Tibial artery (tissue), 4 donors: ENCODE data around the gene SNIP1.

Experiments used
- DNase-seq, 2 donors: peaks; one replicate each; pipeline ENCODE4 v3.0.0-alpha.2; 2019
- H3K27ac ChIP-seq, 2 donors: fragments of 200-600 bp; sonication (generic) in 1 of 2; 1 replicate in 1 of 2; 2 replicates in 1 of 2; pipeline ENCODE4 v1.5.1; 2018 to 2019; ENCODE audit warnings: mild to moderate bottlenecking in 1 of 2
- H3K27me3 ChIP-seq, 2 donors: fragments of 200-600 bp; sonication (generic) in 1 of 2; one replicate each; pipeline versions ENCODE4 v1.5.1 to v1.6.0; 2016 to 2019
- H3K36me3 ChIP-seq, 3 donors: fragments of 200-600 bp; sonication (generic) in 2 of 3; one replicate each; pipeline ENCODE4 v1.5.1; 2016 to 2019; ENCODE audit warnings: mild to moderate bottlenecking in 2 of 3
- H3K4me1 ChIP-seq, 4 donors: fragments of 200-600 bp; sonication (generic) in 2 of 4; 1 replicate in 3 of 4; 2 replicates in 1 of 4; pipeline ENCODE4 v1.5.1; 2016 to 2019
- H3K4me3 ChIP-seq, 2 donors: fragments of 200-600 bp; sonication (generic) in 1 of 2; 1 replicate in 1 of 2; 2 replicates in 1 of 2; pipeline ENCODE4 v1.5.1; 2018 to 2019; ENCODE audit warnings: mild to moderate bottlenecking in 2 of 2
- H3K9me3 ChIP-seq, 3 donors: fragments of 200-600 bp; sonication (generic) in 1 of 3; one replicate each; pipeline ENCODE4 v1.5.1; 2016 to 2019
- intact Hi-C: fragments of 100-400 bp; cut with DNase I; formaldehyde crosslinking; loops from one replicate; pipeline ENCODE4 v1.15.0; 2023; ENCODE audit warnings: low total_unique reads
- TF ChIP-seq, protein P1 (sequence below), 2 experiments: fragments of 200-600 bp in 1 of 2; fragments of 450-650 bp in 1 of 2; IDR thresholded peaks; one replicate each; pipeline ENCODE4 v1.5.1; 2017 to 2019; ENCODE audit warnings: antibody characterized with exemption in 2 of 2, mild to moderate bottlenecking in 1 of 2, moderate library complexity in 1 of 2

SNIP1 gene

DNA sequence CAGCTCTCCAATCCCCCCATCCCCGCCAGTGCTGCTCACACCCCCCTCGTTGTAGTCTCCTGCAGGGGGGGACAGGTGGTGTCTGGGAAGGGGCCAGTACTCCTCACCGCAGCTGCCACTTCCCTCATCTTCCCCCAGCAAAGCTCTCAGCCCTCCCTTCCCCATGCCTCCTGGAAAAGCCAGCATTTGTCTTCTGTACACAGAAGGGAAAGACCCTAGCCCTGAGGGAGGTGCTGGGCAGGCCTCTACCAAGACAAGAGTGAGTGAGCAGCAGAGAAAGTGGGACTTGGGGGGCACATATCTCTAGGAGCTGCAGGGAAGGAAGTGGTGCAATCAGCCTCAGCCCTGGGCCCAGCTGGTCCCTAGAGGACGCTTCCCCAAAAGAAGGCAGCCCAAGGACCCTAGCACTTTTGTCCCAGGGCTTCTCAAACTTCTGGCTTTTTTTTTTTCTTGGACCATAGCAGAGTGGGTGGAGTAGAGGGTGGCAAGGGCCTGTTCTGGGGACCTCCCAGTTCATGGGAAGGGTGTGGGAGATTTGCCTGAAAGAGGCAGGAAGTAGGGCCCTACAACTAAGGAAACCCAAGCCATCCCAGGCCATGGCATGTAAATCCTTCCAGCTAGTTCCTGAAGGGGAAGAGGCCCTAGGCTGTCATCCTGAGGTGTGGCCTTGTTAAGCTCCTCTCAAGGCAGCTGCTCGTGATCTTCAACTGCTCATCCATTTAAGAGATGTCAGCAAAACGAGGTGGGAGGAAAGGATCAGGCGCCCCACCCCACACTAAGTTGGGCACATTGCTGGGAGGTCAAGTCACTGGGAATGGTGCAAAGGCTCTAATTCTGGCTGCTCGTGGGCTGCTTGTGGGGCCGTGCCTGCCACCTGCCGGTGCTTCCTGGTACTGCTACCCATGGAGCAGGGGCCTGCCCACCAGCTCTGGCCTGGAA is 67.1 kb downstream of the SNIP1 start:
- H3K4me3 ChIP-seq = no peak overlapping the region
- peaks cover 32 to 62% (median 50%) of the 10 kb centered on the region in 3 donors for H3K36me3 ChIP-seq
- H3K27me3 ChIP-seq = no peaks in the 10 kb centered on the region
- H3K27ac ChIP-seq = peak overlapping the region; percentile 74 to 75
- H3K9me3 ChIP-seq = no peaks in the 10 kb centered on the region
- intact Hi-C loops = loop anchor here (2.0 kb wide), 1 partner anchor 32 kb away; no protein-coding TSS in a partner anchor
- H3K4me1 ChIP-seq = peaks cover 0 to 46% (median 40%) of the 10 kb centered on the region in 4 donors
- TF ChIP-seq, protein P1, sequence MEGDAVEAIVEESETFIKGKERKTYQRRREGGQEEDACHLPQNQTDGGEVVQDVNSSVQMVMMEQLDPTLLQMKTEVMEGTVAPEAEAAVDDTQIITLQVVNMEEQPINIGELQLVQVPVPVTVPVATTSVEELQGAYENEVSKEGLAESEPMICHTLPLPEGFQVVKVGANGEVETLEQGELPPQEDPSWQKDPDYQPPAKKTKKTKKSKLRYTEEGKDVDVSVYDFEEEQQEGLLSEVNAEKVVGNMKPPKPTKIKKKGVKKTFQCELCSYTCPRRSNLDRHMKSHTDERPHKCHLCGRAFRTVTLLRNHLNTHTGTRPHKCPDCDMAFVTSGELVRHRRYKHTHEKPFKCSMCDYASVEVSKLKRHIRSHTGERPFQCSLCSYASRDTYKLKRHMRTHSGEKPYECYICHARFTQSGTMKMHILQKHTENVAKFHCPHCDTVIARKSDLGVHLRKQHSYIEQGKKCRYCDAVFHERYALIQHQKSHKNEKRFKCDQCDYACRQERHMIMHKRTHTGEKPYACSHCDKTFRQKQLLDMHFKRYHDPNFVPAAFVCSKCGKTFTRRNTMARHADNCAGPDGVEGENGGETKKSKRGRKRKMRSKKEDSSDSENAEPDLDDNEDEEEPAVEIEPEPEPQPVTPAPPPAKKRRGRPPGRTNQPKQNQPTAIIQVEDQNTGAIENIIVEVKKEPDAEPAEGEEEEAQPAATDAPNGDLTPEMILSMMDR (IDR thresholded peaks at IDR 0.05) = peak; percentile 98 to 99
- DNase-seq = peak; percentile 78 to 89

DNA sequence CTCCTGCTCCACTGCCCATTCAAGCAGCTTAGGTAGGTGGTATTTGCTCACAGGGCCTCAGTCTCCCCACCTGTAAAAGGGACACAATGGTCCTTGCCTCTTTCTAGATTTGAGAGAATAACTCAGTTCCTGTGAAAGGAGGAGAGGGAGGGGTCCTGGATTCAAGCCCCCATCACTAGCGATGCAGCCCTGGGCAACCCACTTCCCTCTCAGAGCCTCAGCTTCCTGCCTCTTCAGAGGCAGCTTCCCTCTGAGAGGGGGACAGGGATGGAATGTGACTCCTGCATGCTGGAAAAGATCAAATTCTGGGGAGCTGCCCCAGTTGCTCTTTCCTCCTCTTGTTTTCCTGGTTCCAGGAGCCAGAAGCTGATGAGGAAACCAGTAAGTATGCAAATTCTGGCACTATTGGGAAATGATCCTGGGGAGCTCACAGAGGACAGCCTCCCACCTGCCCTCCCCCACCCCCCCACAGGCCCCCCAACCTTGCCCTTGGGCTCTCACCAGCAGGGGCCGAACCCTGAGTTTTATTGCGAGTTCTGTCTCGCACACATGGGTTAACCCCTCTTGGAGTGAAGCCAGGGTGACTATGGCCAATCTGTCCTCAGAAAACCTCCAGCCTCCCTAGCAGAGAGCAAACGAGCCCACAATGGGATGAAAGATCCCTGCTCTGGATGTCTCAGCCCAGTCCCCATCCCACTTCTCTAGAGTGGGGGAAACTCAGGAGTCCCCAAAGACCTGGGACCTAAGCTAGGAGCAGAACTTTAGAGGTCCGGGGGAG is 68.0 kb downstream of the SNIP1 start:
- no peak for DNase-seq
- no peaks in the 10 kb centered on the region for H3K9me3 ChIP-seq
- H3K36me3 ChIP-seq = peaks cover 36 to 62% (median 53%) of the 10 kb centered on the region in 3 donors
- TF ChIP-seq, protein P1 (IDR thresholded peaks at IDR 0.05) = no peak
- H3K27me3 ChIP-seq = no peaks in the 10 kb centered on the region
- H3K4me3 ChIP-seq = no peak overlapping the region
- peaks cover 0 to 46% (median 40%) of the 10 kb centered on the region in 4 donors for H3K4me1 ChIP-seq
- peak overlapping the region; percentile 74 to 75 for H3K27ac ChIP-seq
- intact Hi-C loops = loop anchor here (2.0 kb wide), 1 partner anchor 31 kb away; no protein-coding TSS in a partner anchor
